Liver (tissue), 9 donors: ENCODE measurements around the gene CD8B2. TPM values are rescaled to one million over a fixed set of nuclear protein-coding genes. Genes with fewer than 3 reads are reported as not detected.

ENCODE experiments used
- DNase-seq: peaks from one replicate; pipeline ENCODE4 v3.0.0-alpha.2; 2017; ENCODE audit warnings: low spot score
- H3K27ac ChIP-seq, 2 donors: one replicate each; pipeline ENCODE4 v1.7.0; 2013; ENCODE audit warnings: inconsistent platforms in 2 of 2, low read length in 2 of 2, control low read depth in 1 of 2, low read depth in 1 of 2, mild to moderate bottlenecking in 1 of 2
- H3K27me3 ChIP-seq, 4 donors: one replicate each; pipeline versions ENCODE4 v1.6.1 to v1.7.0; 2013; ENCODE audit warnings: low read length in 3 of 4, inconsistent platforms in 1 of 4, mild to moderate bottlenecking in 1 of 4, moderate library complexity in 1 of 4; ENCODE audit not compliant: control insufficient read depth in 4 of 4, insufficient read depth in 4 of 4
- H3K36me3 ChIP-seq, 4 donors: one replicate each; pipeline versions ENCODE4 v1.6.1 to v1.7.0; 2013; ENCODE audit warnings: low read length in 3 of 4, mild to moderate bottlenecking in 3 of 4, low read depth in 1 of 4, moderate library complexity in 1 of 4; ENCODE audit not compliant: control insufficient read depth in 4 of 4, insufficient read depth in 3 of 4
- H3K4me1 ChIP-seq, 4 donors: one replicate each; pipeline versions ENCODE4 v1.6.1 to v1.7.0; 2013; ENCODE audit warnings: low read length in 3 of 4, mild to moderate bottlenecking in 3 of 4, moderate library complexity in 1 of 4; ENCODE audit not compliant: control insufficient read depth in 4 of 4, insufficient read depth in 4 of 4
- H3K4me3 ChIP-seq, 3 donors: one replicate each; pipeline versions ENCODE4 v1.6.1 to v1.7.0; 2013; ENCODE audit warnings: low read length in 3 of 3, control low read depth in 1 of 3, low read depth in 1 of 3, mild to moderate bottlenecking in 1 of 3
- H3K9ac ChIP-seq, 2 donors: one replicate each; pipeline ENCODE4 v1.7.0; 2013; ENCODE audit warnings: low read length in 2 of 2, mild to moderate bottlenecking in 2 of 2, moderate library complexity in 2 of 2, control low read depth in 1 of 2, low read depth in 1 of 2
- H3K9me3 ChIP-seq, 4 donors: one replicate each; pipeline versions ENCODE4 v1.6.1 to v1.7.0; 2013; ENCODE audit warnings: low read length in 3 of 4; ENCODE audit not compliant: control insufficient read depth in 4 of 4
- EGR1 ChIP-seq, 2 donors: IDR thresholded peaks; 2 replicates each; pipeline ENCODE4 v1.6.1; 2016 to 2018; ENCODE audit warnings: antibody characterized with exemption in 2 of 2, low read depth in 2 of 2
- FOXA1 ChIP-seq: IDR thresholded peaks from 2 replicates; pipeline ENCODE4 v1.6.1; 2016; ENCODE audit warnings: antibody characterized with exemption
- FOXA2 ChIP-seq: IDR thresholded peaks from 2 replicates; pipeline ENCODE4 v1.6.1; 2016; ENCODE audit warnings: antibody characterized with exemption
- GABPA ChIP-seq, 2 donors: IDR thresholded peaks in 1 of 2; conservative IDR thresholded peaks in 1 of 2; 2 replicates each; pipeline ENCODE4 v1.6.1; 2016; ENCODE audit warnings: antibody characterized with exemption in 2 of 2, mild to moderate bottlenecking in 1 of 2, moderate library complexity in 1 of 2
- HNF4A ChIP-seq, 2 donors: conservative IDR thresholded peaks; 2 replicates each; pipeline ENCODE4 v1.6.1; 2016; ENCODE audit warnings: antibody characterized with exemption in 2 of 2, mild to moderate bottlenecking in 2 of 2
- HNF4G ChIP-seq: IDR thresholded peaks from 2 replicates; pipeline ENCODE4 v1.6.1; 2016; ENCODE audit warnings: antibody characterized with exemption
- JUND ChIP-seq, 2 donors: IDR thresholded peaks; 2 replicates each; pipeline ENCODE4 v1.6.1; 2016; ENCODE audit warnings: antibody characterized with exemption in 2 of 2
- RAD21 ChIP-seq, 2 donors: IDR thresholded peaks; 2 replicates each; pipeline ENCODE4 v1.6.1; 2016; ENCODE audit warnings: antibody characterized with exemption in 2 of 2, mild to moderate bottlenecking in 2 of 2
- SP1 ChIP-seq: IDR thresholded peaks from 2 replicates; pipeline ENCODE4 v1.6.1; 2018; ENCODE audit warnings: antibody characterized with exemption, mild to moderate bottlenecking
- YY1 ChIP-seq: IDR thresholded peaks from 2 replicates; pipeline ENCODE4 v1.6.1; 2016; ENCODE audit warnings: antibody characterized with exemption, mild to moderate bottlenecking
- WGBS: extraction: QIAGEN DNeasy Blood & Tissue Kit; methylation state at CpG from one replicate; pipeline ENCODE4 v1.1.7; 2013; 5-methylcytosine and 5-hydroxymethylcytosine counted together
- polyA plus RNA-seq, 2 donors: library from polyadenylated mRNA; stranded (reverse) in 1 of 2; unstranded in 1 of 2; fragments of 200-250 nt in 1 of 2; fragments of >200 nt in 1 of 2; fragmentation: Nextera tagmentation in 1 of 2; extraction: Ambion mirVana in 1 of 2; gene quantifications; one replicate each; pipeline versions ENCODE4 v1.2.1 to v1.2.3, GENCODE V29; 2013 to 2015
- total RNA-seq, 2 donors: library from RNA; depleted of rRNA; stranded (reverse); fragments of >200 nt; gene quantifications; one replicate each; pipeline ENCODE4 v1.2.3, GENCODE V29; 2014
- TF ChIP-seq, protein P1 (sequence below): fragments of 150-350 bp; IDR thresholded peaks from 2 replicates; pipeline ENCODE4 v1.5.1; 2017; ENCODE audit warnings: improper control_type of control experiment, low read depth, low read length; ENCODE audit not compliant: missing input control
- TF ChIP-seq, protein P2 (sequence below): IDR thresholded peaks from 2 replicates; pipeline ENCODE4 v1.6.1; 2016; ENCODE audit warnings: antibody characterized with exemption
- TF ChIP-seq, protein P3 (sequence below): IDR thresholded peaks from 2 replicates; pipeline ENCODE4 v1.6.1; 2016; ENCODE audit warnings: antibody characterized with exemption, mild to moderate bottlenecking
- TF ChIP-seq, protein P4 (sequence below): IDR thresholded peaks from 2 replicates; pipeline ENCODE4 v1.6.1; 2016; ENCODE audit warnings: antibody characterized with exemption
- TF ChIP-seq, protein P5 (sequence below): IDR thresholded peaks from 2 replicates; pipeline ENCODE4 v1.6.1; 2016; ENCODE audit warnings: antibody characterized with exemption
- donor health status: healthy.
- donor health status: healthy.
- donor health status: healthy.
- donor health status: healthy.
- donor health status: healthy.

Gene CD8B2
- total and polyA plus RNA-seq, 4 donors = under 0.01 to 0.05 TPM; not detected in 2

DNA sequence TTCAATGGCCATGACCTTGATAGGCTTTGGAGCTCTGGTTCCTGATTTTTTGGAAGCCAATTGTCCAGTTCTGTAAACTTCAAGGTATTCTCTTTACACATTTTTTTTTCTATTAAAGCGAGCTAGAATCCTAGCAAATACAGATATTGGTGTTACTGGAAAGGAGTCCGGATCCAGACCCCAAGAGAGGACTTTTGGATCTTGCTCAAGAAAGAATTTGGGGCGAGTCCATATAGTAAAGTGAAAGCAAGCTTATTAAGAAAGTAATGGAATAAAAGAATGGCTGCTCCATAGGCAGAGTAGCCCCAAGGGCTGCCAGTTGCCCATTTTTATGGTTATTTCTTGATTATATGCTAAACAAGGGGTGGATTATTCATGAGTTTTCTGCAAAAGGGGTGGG is 45.1 kb downstream of the CD8B2 start:
- Histone ChIP-seq H3K27ac (no peak overlapping the region), H3K4me1 (no peaks in the 10 kb centered on the region), H3K4me3 (no peak overlapping the region), H3K9ac (no peak overlapping the region), H3K9me3 (no peaks in the 10 kb centered on the region), H3K36me3 (no peaks in the 10 kb centered on the region), H3K27me3 (peaks cover 0 to 3% (median 0%) of the 10 kb centered on the region in 4 donors)
- TF ChIP-seq JUND (IDR thresholded peaks at IDR 0.05) = no peak
- TF ChIP-seq, protein P1, sequence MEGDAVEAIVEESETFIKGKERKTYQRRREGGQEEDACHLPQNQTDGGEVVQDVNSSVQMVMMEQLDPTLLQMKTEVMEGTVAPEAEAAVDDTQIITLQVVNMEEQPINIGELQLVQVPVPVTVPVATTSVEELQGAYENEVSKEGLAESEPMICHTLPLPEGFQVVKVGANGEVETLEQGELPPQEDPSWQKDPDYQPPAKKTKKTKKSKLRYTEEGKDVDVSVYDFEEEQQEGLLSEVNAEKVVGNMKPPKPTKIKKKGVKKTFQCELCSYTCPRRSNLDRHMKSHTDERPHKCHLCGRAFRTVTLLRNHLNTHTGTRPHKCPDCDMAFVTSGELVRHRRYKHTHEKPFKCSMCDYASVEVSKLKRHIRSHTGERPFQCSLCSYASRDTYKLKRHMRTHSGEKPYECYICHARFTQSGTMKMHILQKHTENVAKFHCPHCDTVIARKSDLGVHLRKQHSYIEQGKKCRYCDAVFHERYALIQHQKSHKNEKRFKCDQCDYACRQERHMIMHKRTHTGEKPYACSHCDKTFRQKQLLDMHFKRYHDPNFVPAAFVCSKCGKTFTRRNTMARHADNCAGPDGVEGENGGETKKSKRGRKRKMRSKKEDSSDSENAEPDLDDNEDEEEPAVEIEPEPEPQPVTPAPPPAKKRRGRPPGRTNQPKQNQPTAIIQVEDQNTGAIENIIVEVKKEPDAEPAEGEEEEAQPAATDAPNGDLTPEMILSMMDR = no peak
- TF ChIP-seq, protein P2, sequence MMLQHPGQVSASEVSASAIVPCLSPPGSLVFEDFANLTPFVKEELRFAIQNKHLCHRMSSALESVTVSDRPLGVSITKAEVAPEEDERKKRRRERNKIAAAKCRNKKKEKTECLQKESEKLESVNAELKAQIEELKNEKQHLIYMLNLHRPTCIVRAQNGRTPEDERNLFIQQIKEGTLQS = no peak
- TF ChIP-seq, protein P3, sequence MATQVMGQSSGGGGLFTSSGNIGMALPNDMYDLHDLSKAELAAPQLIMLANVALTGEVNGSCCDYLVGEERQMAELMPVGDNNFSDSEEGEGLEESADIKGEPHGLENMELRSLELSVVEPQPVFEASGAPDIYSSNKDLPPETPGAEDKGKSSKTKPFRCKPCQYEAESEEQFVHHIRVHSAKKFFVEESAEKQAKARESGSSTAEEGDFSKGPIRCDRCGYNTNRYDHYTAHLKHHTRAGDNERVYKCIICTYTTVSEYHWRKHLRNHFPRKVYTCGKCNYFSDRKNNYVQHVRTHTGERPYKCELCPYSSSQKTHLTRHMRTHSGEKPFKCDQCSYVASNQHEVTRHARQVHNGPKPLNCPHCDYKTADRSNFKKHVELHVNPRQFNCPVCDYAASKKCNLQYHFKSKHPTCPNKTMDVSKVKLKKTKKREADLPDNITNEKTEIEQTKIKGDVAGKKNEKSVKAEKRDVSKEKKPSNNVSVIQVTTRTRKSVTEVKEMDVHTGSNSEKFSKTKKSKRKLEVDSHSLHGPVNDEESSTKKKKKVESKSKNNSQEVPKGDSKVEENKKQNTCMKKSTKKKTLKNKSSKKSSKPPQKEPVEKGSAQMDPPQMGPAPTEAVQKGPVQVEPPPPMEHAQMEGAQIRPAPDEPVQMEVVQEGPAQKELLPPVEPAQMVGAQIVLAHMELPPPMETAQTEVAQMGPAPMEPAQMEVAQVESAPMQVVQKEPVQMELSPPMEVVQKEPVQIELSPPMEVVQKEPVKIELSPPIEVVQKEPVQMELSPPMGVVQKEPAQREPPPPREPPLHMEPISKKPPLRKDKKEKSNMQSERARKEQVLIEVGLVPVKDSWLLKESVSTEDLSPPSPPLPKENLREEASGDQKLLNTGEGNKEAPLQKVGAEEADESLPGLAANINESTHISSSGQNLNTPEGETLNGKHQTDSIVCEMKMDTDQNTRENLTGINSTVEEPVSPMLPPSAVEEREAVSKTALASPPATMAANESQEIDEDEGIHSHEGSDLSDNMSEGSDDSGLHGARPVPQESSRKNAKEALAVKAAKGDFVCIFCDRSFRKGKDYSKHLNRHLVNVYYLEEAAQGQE = no peak
- TF ChIP-seq, protein P4, sequence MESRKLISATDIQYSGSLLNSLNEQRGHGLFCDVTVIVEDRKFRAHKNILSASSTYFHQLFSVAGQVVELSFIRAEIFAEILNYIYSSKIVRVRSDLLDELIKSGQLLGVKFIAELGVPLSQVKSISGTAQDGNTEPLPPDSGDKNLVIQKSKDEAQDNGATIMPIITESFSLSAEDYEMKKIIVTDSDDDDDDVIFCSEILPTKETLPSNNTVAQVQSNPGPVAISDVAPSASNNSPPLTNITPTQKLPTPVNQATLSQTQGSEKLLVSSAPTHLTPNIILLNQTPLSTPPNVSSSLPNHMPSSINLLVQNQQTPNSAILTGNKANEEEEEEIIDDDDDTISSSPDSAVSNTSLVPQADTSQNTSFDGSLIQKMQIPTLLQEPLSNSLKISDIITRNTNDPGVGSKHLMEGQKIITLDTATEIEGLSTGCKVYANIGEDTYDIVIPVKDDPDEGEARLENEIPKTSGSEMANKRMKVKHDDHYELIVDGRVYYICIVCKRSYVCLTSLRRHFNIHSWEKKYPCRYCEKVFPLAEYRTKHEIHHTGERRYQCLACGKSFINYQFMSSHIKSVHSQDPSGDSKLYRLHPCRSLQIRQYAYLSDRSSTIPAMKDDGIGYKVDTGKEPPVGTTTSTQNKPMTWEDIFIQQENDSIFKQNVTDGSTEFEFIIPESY = no peak
- TF ChIP-seq GABPA (IDR thresholded peaks at IDR 0.05 in 1 of 2, conservative IDR thresholded peaks at IDR 0.05 in 1 of 2) = no peak
- TF ChIP-seq SP1 = no peak
- no peak for TF ChIP-seq HNF4A (conservative IDR thresholded peaks at IDR 0.05)
- TF ChIP-seq FOXA2 = no peak
- TF ChIP-seq FOXA1 = no peak
- no peak for TF ChIP-seq YY1
- TF ChIP-seq, protein P5, sequence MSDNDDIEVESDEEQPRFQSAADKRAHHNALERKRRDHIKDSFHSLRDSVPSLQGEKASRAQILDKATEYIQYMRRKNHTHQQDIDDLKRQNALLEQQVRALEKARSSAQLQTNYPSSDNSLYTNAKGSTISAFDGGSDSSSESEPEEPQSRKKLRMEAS = no peak
- TF ChIP-seq EGR1 (IDR thresholded peaks at IDR 0.05; ENCODE audit: low read depth in 2 of 2) = no peak
- no peak for TF ChIP-seq RAD21 (IDR thresholded peaks at IDR 0.05)
- TF ChIP-seq HNF4G = no peak
- 92% methylated on average over 3 of the region's 3 CpGs for WGBS
- DNase-seq = no peak

DNA sequence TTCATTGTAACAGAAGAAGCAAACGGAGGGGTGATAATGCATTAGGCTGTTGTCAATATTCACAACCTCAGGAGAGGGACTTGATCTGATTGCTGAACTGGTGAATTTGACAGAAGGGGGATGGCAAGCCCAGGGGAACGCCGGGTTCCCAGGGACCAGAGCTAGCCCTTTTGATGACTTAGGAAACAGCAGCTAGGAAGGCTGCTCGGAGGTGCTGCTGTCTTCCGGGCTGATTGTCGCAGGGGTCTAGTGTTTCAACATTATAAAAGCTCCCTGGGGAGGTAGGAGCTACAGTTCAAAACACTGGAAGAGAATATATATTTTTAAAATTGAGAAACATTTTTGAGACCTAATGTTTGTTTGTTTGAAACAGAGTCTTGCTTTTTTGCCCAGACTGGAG is 47.3 kb downstream of the CD8B2 start:
- Histone ChIP-seq H3K9ac (no peak overlapping the region), H3K9me3 (no peaks in the 10 kb centered on the region), H3K27me3 (no peaks in the 10 kb centered on the region), H3K4me3 (no peak overlapping the region), H3K27ac (no peak overlapping the region), H3K36me3 (no peaks in the 10 kb centered on the region), H3K4me1 (no peaks in the 10 kb centered on the region)
- 59% methylated on average over 6 of the region's 6 CpGs for WGBS
- DNase-seq = no peak
- no peak for TF ChIP-seq SP1
- TF ChIP-seq, protein P1 = no peak
